Erythroblast (primary cell): Measurements from ENCODE around the gene GSTM4.

Source experiments
- GATA1 ChIP-seq: IDR thresholded peaks from 2 replicates; pipeline ENCODE4 v1.6.1; 2011; ENCODE audit warnings: low read depth, mild to moderate bottlenecking, control low read depth, low read length, moderate library complexity
- POLR2A ChIP-seq: IDR thresholded peaks from 2 replicates; pipeline ENCODE4 v1.6.1; 2011; ENCODE audit warnings: mild to moderate bottlenecking, low read length

GRCh38 chr1:109626682-109627408 is 29.1 kb upstream of the GSTM4 start:
- no peak for TF ChIP-seq POLR2A
- TF ChIP-seq GATA1 = no peak
